HL-60 (cell line): ENCODE data around the gene RCCD1.
A peak's percentile ranks its signal among the peaks of the same experiment; 100 is the strongest.

Experiments used
- CTCF ChIP-seq: IDR thresholded peaks from one replicate; pipeline ENCODE4 v1.5.1; 2011; ENCODE audit warnings: low read length, control low read depth, inconsistent platforms; ENCODE audit not compliant: insufficient read depth
- SPI1 ChIP-seq: IDR thresholded peaks from 2 replicates; pipeline ENCODE4 v1.6.1; 2012; ENCODE audit warnings: low read depth, mild to moderate bottlenecking, borderline replicate concordance
- TF ChIP-seq, protein P1 (sequence below): IDR thresholded peaks from 2 replicates; pipeline ENCODE4 v1.6.1; 2012; ENCODE audit warnings: low read depth; ENCODE audit not compliant: insufficient replicate concordance

DNA sequence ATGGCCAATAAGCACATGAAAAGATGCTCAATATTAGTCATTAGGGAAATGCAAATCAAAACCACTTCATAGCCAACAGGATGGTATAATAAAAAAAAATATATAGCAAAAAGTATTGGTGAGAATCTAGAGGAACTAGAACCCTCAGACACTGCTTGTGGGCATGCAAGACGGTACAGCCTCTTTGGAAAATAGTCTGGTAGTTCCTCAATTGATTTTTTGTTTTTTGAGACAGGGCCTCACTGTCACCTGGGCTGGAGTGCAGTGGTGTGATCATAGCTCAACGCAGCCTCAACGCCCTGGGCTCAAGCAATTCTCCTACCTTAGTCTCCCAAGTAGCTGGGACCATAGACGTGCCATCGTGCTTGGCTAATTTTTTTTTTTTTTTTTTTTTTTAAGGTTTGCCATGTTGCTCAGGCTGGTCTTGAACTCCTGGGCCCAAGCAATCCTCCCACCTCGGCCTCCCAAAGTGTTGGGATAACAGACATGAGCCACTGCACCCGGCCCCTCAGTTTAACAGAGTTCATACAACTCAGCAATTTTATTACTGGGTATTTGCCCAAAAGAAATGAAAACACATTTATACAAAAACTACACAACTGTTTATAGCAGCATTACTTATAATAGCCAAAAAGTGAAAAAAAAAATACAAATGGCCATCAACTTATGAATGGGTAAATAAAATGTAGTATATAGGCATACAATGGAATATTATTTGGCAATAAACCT, 34.5 kb downstream of the RCCD1 start:
- TF ChIP-seq CTCF: no peak
- peak; percentile 18; the same call in 1 of the 2 replicates for TF ChIP-seq SPI1
- TF ChIP-seq, protein P1, sequence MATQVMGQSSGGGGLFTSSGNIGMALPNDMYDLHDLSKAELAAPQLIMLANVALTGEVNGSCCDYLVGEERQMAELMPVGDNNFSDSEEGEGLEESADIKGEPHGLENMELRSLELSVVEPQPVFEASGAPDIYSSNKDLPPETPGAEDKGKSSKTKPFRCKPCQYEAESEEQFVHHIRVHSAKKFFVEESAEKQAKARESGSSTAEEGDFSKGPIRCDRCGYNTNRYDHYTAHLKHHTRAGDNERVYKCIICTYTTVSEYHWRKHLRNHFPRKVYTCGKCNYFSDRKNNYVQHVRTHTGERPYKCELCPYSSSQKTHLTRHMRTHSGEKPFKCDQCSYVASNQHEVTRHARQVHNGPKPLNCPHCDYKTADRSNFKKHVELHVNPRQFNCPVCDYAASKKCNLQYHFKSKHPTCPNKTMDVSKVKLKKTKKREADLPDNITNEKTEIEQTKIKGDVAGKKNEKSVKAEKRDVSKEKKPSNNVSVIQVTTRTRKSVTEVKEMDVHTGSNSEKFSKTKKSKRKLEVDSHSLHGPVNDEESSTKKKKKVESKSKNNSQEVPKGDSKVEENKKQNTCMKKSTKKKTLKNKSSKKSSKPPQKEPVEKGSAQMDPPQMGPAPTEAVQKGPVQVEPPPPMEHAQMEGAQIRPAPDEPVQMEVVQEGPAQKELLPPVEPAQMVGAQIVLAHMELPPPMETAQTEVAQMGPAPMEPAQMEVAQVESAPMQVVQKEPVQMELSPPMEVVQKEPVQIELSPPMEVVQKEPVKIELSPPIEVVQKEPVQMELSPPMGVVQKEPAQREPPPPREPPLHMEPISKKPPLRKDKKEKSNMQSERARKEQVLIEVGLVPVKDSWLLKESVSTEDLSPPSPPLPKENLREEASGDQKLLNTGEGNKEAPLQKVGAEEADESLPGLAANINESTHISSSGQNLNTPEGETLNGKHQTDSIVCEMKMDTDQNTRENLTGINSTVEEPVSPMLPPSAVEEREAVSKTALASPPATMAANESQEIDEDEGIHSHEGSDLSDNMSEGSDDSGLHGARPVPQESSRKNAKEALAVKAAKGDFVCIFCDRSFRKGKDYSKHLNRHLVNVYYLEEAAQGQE: no peak
